Measurements from ENCODE around the gene CALHM6. TPM values are rescaled to one million over a fixed set of nuclear protein-coding genes. Genes with fewer than 3 reads are reported as not detected.

Gene CALHM6
- total and polyA plus RNA-seq, 10 donors = 84.2 to 212 (median 168) TPM

DNA sequence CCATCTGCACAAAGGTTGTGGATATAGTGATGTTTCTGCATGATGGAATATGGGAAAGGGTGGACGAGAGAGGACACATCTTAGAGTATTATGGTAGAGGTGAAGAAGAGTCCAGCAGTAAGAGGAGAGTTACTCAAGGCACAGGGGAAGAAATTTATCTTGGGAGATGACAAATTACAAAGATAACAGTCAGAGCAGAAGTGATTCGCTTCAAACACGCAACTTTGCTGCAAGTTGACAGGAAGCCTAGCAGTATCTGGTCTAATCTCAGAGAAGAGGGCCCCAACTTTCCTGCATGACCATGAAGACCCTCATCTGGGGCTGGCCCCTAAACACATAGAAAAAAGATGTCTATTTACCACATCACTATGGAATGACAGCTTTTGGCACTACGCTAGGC is 1.2 kb upstream of the CALHM6 start:
- no peak overlapping the region for H3K27ac ChIP-seq
- H3K36me3 ChIP-seq = no peaks in the 10 kb centered on the region
- intact Hi-C loops (cut with DNase I; ENCODE audit: low total_unique reads) = no loop called here
- H3K4me1 ChIP-seq = peaks cover 10 to 53% (median 42%) of the 10 kb centered on the region in 6 donors
- DNase-seq = no peak
- no peaks in the 10 kb centered on the region for H3K9me3 ChIP-seq
- H3K4me3 ChIP-seq = no peak overlapping the region
- H3K27me3 ChIP-seq (replicated peaks in 1 of 7) = peaks cover 0 to 7% (median 0%) of the 10 kb centered on the region in 7 donors
- TF ChIP-seq POLR2AphosphoS5 (IDR thresholded peaks at IDR 0.05) (no peak), POLR2A (IDR thresholded peaks at IDR 0.05) (no peak)
- TF ChIP-seq, protein P1, sequence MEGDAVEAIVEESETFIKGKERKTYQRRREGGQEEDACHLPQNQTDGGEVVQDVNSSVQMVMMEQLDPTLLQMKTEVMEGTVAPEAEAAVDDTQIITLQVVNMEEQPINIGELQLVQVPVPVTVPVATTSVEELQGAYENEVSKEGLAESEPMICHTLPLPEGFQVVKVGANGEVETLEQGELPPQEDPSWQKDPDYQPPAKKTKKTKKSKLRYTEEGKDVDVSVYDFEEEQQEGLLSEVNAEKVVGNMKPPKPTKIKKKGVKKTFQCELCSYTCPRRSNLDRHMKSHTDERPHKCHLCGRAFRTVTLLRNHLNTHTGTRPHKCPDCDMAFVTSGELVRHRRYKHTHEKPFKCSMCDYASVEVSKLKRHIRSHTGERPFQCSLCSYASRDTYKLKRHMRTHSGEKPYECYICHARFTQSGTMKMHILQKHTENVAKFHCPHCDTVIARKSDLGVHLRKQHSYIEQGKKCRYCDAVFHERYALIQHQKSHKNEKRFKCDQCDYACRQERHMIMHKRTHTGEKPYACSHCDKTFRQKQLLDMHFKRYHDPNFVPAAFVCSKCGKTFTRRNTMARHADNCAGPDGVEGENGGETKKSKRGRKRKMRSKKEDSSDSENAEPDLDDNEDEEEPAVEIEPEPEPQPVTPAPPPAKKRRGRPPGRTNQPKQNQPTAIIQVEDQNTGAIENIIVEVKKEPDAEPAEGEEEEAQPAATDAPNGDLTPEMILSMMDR (IDR thresholded peaks at IDR 0.05 in 8 of 11, conservative IDR thresholded peaks at IDR 0.05 in 3 of 11) = no peak
- WGBS, 5 donors = 86 to 92% (median 88%) methylated on average over 4 of the region's 4 CpGs

DNA sequence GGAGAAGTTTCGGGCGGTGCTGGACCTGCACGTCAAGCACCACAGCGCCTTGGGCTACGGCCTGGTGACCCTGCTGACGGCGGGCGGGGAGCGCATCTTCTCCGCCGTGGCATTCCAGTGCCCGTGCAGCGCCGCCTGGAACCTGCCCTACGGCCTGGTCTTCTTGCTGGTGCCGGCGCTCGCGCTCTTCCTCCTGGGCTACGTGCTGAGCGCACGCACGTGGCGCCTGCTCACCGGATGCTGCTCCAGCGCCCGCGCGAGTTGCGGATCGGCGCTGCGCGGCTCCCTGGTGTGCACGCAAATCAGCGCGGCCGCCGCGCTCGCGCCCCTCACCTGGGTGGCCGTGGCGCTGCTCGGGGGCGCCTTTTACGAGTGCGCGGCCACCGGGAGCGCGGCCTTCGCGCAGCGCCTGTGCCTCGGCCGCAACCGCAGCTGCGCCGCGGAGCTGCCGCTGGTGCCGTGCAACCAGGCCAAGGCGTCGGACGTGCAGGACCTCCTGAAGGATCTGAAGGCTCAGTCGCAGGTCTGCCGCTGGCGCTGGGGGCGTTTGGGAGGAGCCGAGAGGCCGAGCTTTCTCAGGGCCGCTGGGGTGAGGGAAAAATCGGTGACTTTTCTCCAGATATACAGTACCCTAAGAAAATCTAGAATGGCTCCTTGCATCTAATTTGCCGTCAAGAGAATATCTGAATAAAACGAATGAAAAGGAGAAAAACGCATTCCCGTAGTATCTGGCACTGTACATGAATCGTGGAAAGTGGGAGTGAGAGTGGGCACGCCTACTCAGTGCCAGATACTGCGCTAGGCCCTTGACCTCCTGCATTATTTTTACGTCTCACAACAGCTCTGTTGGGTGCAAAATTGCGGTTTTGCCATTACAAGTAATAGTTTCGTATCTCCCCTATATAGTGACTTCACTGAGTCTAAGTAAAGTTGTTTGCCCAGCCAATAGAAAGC is 1.0 kb downstream of the CALHM6 start:
- Histone ChIP-seq H3K4me1 (peaks cover 18 to 73% (median 53%) of the 10 kb centered on the region in 6 donors), H3K36me3 (no peaks in the 10 kb centered on the region), H3K27me3 (replicated peaks in 1 of 7) (peaks cover 0 to 7% (median 0%) of the 10 kb centered on the region in 7 donors), H3K4me3 (peak overlapping the region; percentile 42 to 78 (median 58)), H3K9me3 (no peaks in the 10 kb centered on the region), H3K27ac (peak overlapping the region; percentile 79 to 94 (median 90))
- intact Hi-C loops (cut with DNase I; ENCODE audit: low total_unique reads) = no loop called here
- peak; percentile 96 for DNase-seq
- whole genome bisulfite sequencing, 5 donors = 2 to 7% (median 3%) methylated on average over 41 to 84 of the region's 84 CpGs
- TF ChIP-seq, protein P1 (IDR thresholded peaks at IDR 0.05 in 8 of 11, conservative IDR thresholded peaks at IDR 0.05 in 3 of 11) = peak in 1 of 11 experiments; percentile 3
- TF ChIP-seq POLR2AphosphoS5 (IDR thresholded peaks at IDR 0.05) (peak; percentile 68 to 85 (median 83)), POLR2A (IDR thresholded peaks at IDR 0.05) (peak in 1 of 3 donors; percentile 21)

DNA sequence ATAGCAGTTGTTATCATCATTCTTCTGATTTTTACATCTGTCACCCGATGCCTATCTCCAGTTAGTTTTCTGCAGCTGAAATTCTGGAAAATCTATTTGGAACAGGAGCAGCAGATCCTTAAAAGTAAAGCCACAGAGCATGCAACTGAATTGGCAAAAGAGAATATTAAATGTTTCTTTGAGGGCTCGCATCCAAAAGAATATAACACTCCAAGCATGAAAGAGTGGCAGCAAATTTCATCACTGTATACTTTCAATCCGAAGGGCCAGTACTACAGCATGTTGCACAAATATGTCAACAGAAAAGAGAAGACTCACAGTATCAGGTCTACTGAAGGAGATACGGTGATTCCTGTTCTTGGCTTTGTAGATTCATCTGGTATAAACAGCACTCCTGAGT is 2.1 kb downstream of the CALHM6 start:
- WGBS, 5 donors = 49 to 66% (median 57%) methylated on average over 4 of the region's 4 CpGs
- TF ChIP-seq POLR2A (IDR thresholded peaks at IDR 0.05) (no peak), POLR2AphosphoS5 (IDR thresholded peaks at IDR 0.05) (no peak)
- TF ChIP-seq, protein P1 (IDR thresholded peaks at IDR 0.05 in 8 of 11, conservative IDR thresholded peaks at IDR 0.05 in 3 of 11) = no peak
- Histone ChIP-seq H3K4me3 (peak overlapping the region in 7 of 8 donors; percentile 53 to 78 (median 59)), H3K4me1 (peaks cover 18 to 82% (median 53%) of the 10 kb centered on the region in 6 donors), H3K27ac (peak overlapping the region; percentile 79 to 94 (median 90)), H3K9me3 (no peaks in the 10 kb centered on the region), H3K36me3 (no peaks in the 10 kb centered on the region), H3K27me3 (replicated peaks in 1 of 7) (peaks cover 0 to 7% (median 0%) of the 10 kb centered on the region in 7 donors)
- no peak for DNase-seq
- intact Hi-C loops (cut with DNase I; ENCODE audit: low total_unique reads) = no loop called here

DNA sequence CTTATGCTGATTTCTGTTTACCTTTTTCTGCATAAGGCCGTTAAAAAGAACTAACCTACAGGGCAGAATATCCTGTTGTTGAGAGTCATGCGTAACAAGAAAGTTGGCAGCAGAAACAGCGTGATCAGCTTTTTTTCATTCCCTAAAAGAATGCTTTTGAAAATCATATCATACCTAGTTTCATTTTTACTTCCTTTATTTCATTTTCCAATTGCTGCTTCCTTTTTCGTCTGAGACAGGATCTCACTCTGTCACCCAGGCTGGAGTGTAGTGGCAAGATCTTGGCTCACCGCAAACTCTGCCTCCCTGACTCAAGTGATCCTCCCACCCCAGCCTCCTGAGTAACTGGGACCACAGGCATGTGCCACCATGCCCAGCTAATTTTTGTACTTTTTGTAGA is 4.1 kb downstream of the CALHM6 start:
- peak overlapping the region; percentile 79 to 94 (median 90) for H3K27ac ChIP-seq
- WGBS, 5 donors = 16 to 23% (median 22%) methylated on average over 5 of the region's 5 CpGs
- TF ChIP-seq POLR2A (IDR thresholded peaks at IDR 0.05) (peak in 1 of 3 donors; percentile 21), POLR2AphosphoS5 (IDR thresholded peaks at IDR 0.05) (peak in 2 of 3 donors; percentile 49 to 57)
- TF ChIP-seq, protein P1 (IDR thresholded peaks at IDR 0.05 in 8 of 11, conservative IDR thresholded peaks at IDR 0.05 in 3 of 11) = peak in 1 of 11 experiments; percentile 12

More for the DNA sequence above, 4.1 kb downstream of the CALHM6 start:
- Histone ChIP-seq H3K27me3 (replicated peaks in 1 of 7) (peaks cover 0 to 7% (median 0%) of the 10 kb centered on the region in 7 donors), H3K9me3 (no peaks in the 10 kb centered on the region), H3K4me1 (peaks cover 14 to 78% (median 52%) of the 10 kb centered on the region in 6 donors), H3K4me3 (peak overlapping the region in 2 of 8 donors; percentile 39 to 58), H3K36me3 (no peaks in the 10 kb centered on the region)
- intact Hi-C loops (cut with DNase I; ENCODE audit: low total_unique reads) = no loop called here
- DNase-seq = peak; percentile 75

All from spleen (tissue), 11 donors.